Suprapubic skin (tissue), 4 donors: ENCODE data around the gene LGALS8.

Experiments
- CTCF ChIP-seq, 2 donors: fragments of 200-600 bp in 1 of 2; fragments of 450-650 bp in 1 of 2; sonication (generic) in 1 of 2; IDR thresholded peaks; one replicate each; pipeline ENCODE4 v1.5.1; 2016 to 2019; ENCODE audit warnings: antibody characterized with exemption in 2 of 2, mild to moderate bottlenecking in 1 of 2, moderate library complexity in 1 of 2
- POLR2A ChIP-seq, 2 donors: fragments of 450-650 bp; IDR thresholded peaks; one replicate each; pipeline ENCODE4 v1.6.1; 2017; ENCODE audit warnings: antibody characterized with exemption in 2 of 2, mild to moderate bottlenecking in 2 of 2, moderate library complexity in 2 of 2
- POLR2AphosphoS5 ChIP-seq, 3 donors: sonication (generic); formaldehyde crosslinking; IDR thresholded peaks; one replicate each; pipeline ENCODE4 v1.6.1; 2017; ENCODE audit warnings: antibody characterized with exemption in 3 of 3

- TF ChIP-seq CTCF (IDR thresholded peaks at IDR 0.05) (no peak), POLR2AphosphoS5 (IDR thresholded peaks at IDR 0.05) (no peak), POLR2A (IDR thresholded peaks at IDR 0.05) (no peak)
Measured at GRCh38 chr1:236589531-236589930, 65.7 kb downstream of the LGALS8 start.
